ENCODE results near the gene FAM53A. TPM values are rescaled to one million over a fixed set of nuclear protein-coding genes. Genes with fewer than 3 reads are reported as not detected.
"Not testable (repeated sequence)": the region's sequence is repeated elsewhere in the genome, so short reads cannot be mapped to it uniquely, and the experiment has no call there.

Gene FAM53A
- total RNA-seq, 1 experiment from 2014 or later = 2.4 TPM

GRCh38 chr4:1640716-1641503 is 43.2 kb downstream of the FAM53A start:
- not testable (repeated sequence) for DNase-seq (ENCODE audit: low spot score)

GRCh38 chr4:1640190-1640589 is 43.9 kb downstream of the FAM53A start:
- DNase-seq (ENCODE audit: low spot score) = no peak

- no peak for DNase-seq (ENCODE audit: low spot score)
Observed at GRCh38 chr4:1639299-1639868, 44.7 kb downstream of the FAM53A start.

GRCh38 chr4:1638873-1639272 is 45.2 kb downstream of the FAM53A start:
- DNase-seq (ENCODE audit: low spot score) = no peak

GRCh38 chr4:1638272-1638598 is 45.9 kb downstream of the FAM53A start:
- DNase-seq (ENCODE audit: low spot score) = no peak

GRCh38 chr4:1637580-1638271 is 46.4 kb downstream of the FAM53A start:
- DNase-seq (ENCODE audit: low spot score) = no peak

GRCh38 chr4:1636490-1637211 is 47.5 kb downstream of the FAM53A start:
- DNase-seq (ENCODE audit: low spot score) = no peak

GRCh38 chr4:1635464-1635863 is 48.6 kb downstream of the FAM53A start:
- no peak for DNase-seq (ENCODE audit: low spot score)

- no peak for DNase-seq (ENCODE audit: low spot score)
Observed at GRCh38 chr4:1633993-1634392, 50.1 kb downstream of the FAM53A start.

- DNase-seq (ENCODE audit: low spot score) = no peak
Observed at GRCh38 chr4:1632109-1633104, 51.7 kb downstream of the FAM53A start.

- no peak for DNase-seq (ENCODE audit: low spot score)
Observed at GRCh38 chr4:1631136-1631535, 53.0 kb downstream of the FAM53A start.

GRCh38 chr4:1630266-1630665 is 53.8 kb downstream of the FAM53A start:
- DNase-seq (ENCODE audit: low spot score) = no peak

- no peak for DNase-seq (ENCODE audit: low spot score)
Observed at GRCh38 chr4:1629699-1630083, 54.4 kb downstream of the FAM53A start.

- peak; percentile 54 for DNase-seq (ENCODE audit: low spot score)
Observed at GRCh38 chr4:1628892-1629698, 55.0 kb downstream of the FAM53A start.

- DNase-seq (ENCODE audit: low spot score) = no peak
Observed at GRCh38 chr4:1627417-1628313, 56.4 kb downstream of the FAM53A start.

GRCh38 chr4:1626941-1627340 is 57.2 kb downstream of the FAM53A start:
- DNase-seq (ENCODE audit: low spot score) = no peak

GRCh38 chr4:1626151-1626550 is 58.0 kb downstream of the FAM53A start:
- DNase-seq (ENCODE audit: low spot score) = no peak

- DNase-seq (ENCODE audit: low spot score) = no peak
Observed at GRCh38 chr4:1625600-1626138, 58.4 kb downstream of the FAM53A start.

- no peak for DNase-seq (ENCODE audit: low spot score)
Observed at GRCh38 chr4:1624519-1624910, 59.6 kb downstream of the FAM53A start.
